GM12878 (cell line): ENCODE data around the gene NOP9. TPM values are rescaled to one million over a fixed set of nuclear protein-coding genes. Genes with fewer than 3 reads are reported as not detected.

Experiments
- ATAC-seq: fragments of 200-7000 bp; cut with Tn5 transposase; 3 replicates; pipeline ENCODE4 v1.9.1; 2020; ENCODE audit warnings: mild to moderate bottlenecking, moderate library complexity
- BruUV-seq: library from RNA; stranded (reverse); fragments of 400-500 nt; replicated peaks from 2 replicates; lab custom pipeline; 2021; lab: Mats Ljungman, UMichigan
- CTCF ChIA-PET: fragments of 300-600 bp; sonication (Branson Sonifier 250); formaldehyde crosslinking; extraction: SDS; loops from one replicate; lab custom pipeline; 2021; ENCODE audit warnings: inconsistent platforms; lab: Yijun Ruan, JAX
- POLR2A ChIA-PET: fragments of 350-600 bp; formaldehyde crosslinking; extraction: SDS; loops from one replicate; lab custom pipeline; 2021; ENCODE audit warnings: inconsistent platforms; lab: Charles Lee
- RAD21 ChIA-PET: fragments of 300-600 bp; sonication (Branson Sonifier 250); formaldehyde crosslinking; loops from one replicate; lab custom pipeline; 2023; ENCODE audit warnings: antibody characterized with exemption; ENCODE audit not compliant: unreplicated experiment; lab: Charles Lee
- SMC1A ChIA-PET: fragments of 300-600 bp; sonication (Branson Sonifier 250); formaldehyde crosslinking; loops from one replicate; lab custom pipeline; 2023; ENCODE audit not compliant: unreplicated experiment, uncharacterized antibody; lab: Charles Lee
- DNase-seq: peaks from one replicate; pipeline ENCODE4 v3.0.0-alpha.2; 2011; ENCODE audit warnings: low read depth, low spot score
- FAIRE-seq: peaks from 3 replicates; lab custom pipeline; 2011; peaks lifted over from hg19 to GRCh38; lab: Jason Lieb, UNC
- H2AFZ ChIP-seq: 2 replicates; pipeline ENCODE4 v1.6.0; 2011; ENCODE audit warnings: low read depth, low read length, control low read depth; ENCODE audit not compliant: control insufficient read depth
- H3K27ac ChIP-seq: 2 replicates; pipeline ENCODE4 v1.5.1; 2011; ENCODE audit warnings: control low read depth; ENCODE audit not compliant: control insufficient read depth, insufficient read depth
- H3K27me3 ChIP-seq, 2 experiments: replicated peaks in 1 of 2; 2 replicates each; pipeline versions ENCODE4 v1.6.0 to v1.6.1; 2011; ENCODE audit warnings: low read length in 1 of 2; ENCODE audit not compliant: control insufficient read depth in 2 of 2, insufficient read depth in 2 of 2
- H3K36me3 ChIP-seq, 2 experiments: 2 replicates each; pipeline ENCODE4 v1.5.1; 2011; ENCODE audit warnings: low read length in 1 of 2; ENCODE audit not compliant: control insufficient read depth in 2 of 2, insufficient read depth in 2 of 2
- H3K4me1 ChIP-seq: 2 replicates; pipeline ENCODE4 v1.6.1; 2011; ENCODE audit warnings: mild to moderate bottlenecking, low read length, moderate library complexity, mixed read lengths; ENCODE audit not compliant: control insufficient read depth, insufficient read depth
- H3K4me2 ChIP-seq: 2 replicates; pipeline ENCODE4 v1.6.0; 2011; ENCODE audit warnings: control low read depth; ENCODE audit not compliant: control insufficient read depth, insufficient read depth
- H3K4me3 ChIP-seq: fragments of 200-600 bp; sonication (generic); 2 replicates; pipeline ENCODE4 v1.5.1; 2016
- H3K79me2 ChIP-seq: 2 replicates; pipeline ENCODE4 v1.6.0; 2011; ENCODE audit warnings: low read length; ENCODE audit not compliant: control insufficient read depth, insufficient read depth
- H3K9ac ChIP-seq: 2 replicates; pipeline ENCODE4 v1.8.0; 2011; ENCODE audit warnings: low read length, control low read depth, mixed read lengths; ENCODE audit not compliant: control insufficient read depth, insufficient read depth
- H3K9me3 ChIP-seq: replicated peaks from 3 replicates; pipeline ENCODE4 v1.5.1; 2011; ENCODE audit warnings: mild to moderate bottlenecking, low read length; ENCODE audit not compliant: control insufficient read depth, insufficient read depth
- H4K20me1 ChIP-seq: 2 replicates; pipeline ENCODE4 v1.6.0; 2011; ENCODE audit not compliant: control insufficient read depth, insufficient read depth
- BHLHE40 ChIP-seq, 2 experiments: fragments of 450-650 bp in 1 of 2; IDR thresholded peaks; 2 replicates each; pipeline ENCODE4 v1.6.1; 2011 to 2017; ENCODE audit warnings: low read depth in 2 of 2, borderline replicate concordance in 1 of 2, improper control_type of control experiment in 1 of 2, low read length in 1 of 2, mild to moderate bottlenecking in 1 of 2
- CBX5 ChIP-seq: sonication (generic); IDR thresholded peaks from 2 replicates; pipeline ENCODE4 v1.6.1; 2016; ENCODE audit warnings: low read depth, moderate library complexity, mild to moderate bottlenecking, inconsistent platforms
- CEBPB ChIP-seq, 2 experiments: fragments of 150-350 bp in 1 of 2; IDR thresholded peaks; 2 replicates each; pipeline ENCODE4 v1.6.1; 2012 to 2014; ENCODE audit warnings: low read depth in 2 of 2, low read length in 2 of 2, borderline replicate concordance in 1 of 2, inconsistent platforms in 1 of 2
- HDGF ChIP-seq: fragments of 450-650 bp; IDR thresholded peaks from 2 replicates; pipeline ENCODE4 v1.6.1; 2016; ENCODE audit warnings: antibody characterized with exemption
- MYC ChIP-seq: IDR thresholded peaks from 2 replicates; pipeline ENCODE4 v1.6.1; 2011; ENCODE audit warnings: mild to moderate bottlenecking, low read length, moderate library complexity, inconsistent platforms; ENCODE audit not compliant: insufficient read depth, insufficient replicate concordance, insufficient read length, severe bottlenecking
- NFYA ChIP-seq: IDR thresholded peaks from 2 replicates; pipeline ENCODE4 v1.6.1; 2011; ENCODE audit warnings: low read depth, mild to moderate bottlenecking, low read length, improper control_type of control experiment, borderline replicate concordance
- NRF1 ChIP-seq: conservative IDR thresholded peaks from 2 replicates; pipeline ENCODE4 v1.6.1; 2011; ENCODE audit warnings: mild to moderate bottlenecking, low read depth, low read length, improper control_type of control experiment
- RBBP5 ChIP-seq: fragments of 200-600 bp; sonication (generic); conservative IDR thresholded peaks from 2 replicates; pipeline ENCODE4 v1.6.1; 2016
- RCOR1 ChIP-seq: conservative IDR thresholded peaks from 2 replicates; pipeline ENCODE4 v1.6.1; 2012; ENCODE audit warnings: low read depth, low read length, improper control_type of control experiment
- WGBS: methylation state at CpG from one replicate; pipeline ENCODE4 v1.1.6; 2016; ENCODE audit warnings: low lambda C conversion rate; ENCODE audit not compliant: insufficient replicate concordance, insufficient coverage; ENCODE audit errors: missing lambda C conversion rate; 5-methylcytosine and 5-hydroxymethylcytosine counted together
- in situ Hi-C: fragments of 300-500 bp; cut with MboI; formaldehyde crosslinking; loops from 9 replicates; pipeline ENCODE4 v1.14.3; 2018; ENCODE audit warnings: mixed read lengths
- intact Hi-C: fragments of 100-400 bp; cut with micrococcal nuclease; formaldehyde crosslinking; loops from one replicate; pipeline ENCODE4 v1.14.2; 2022; ENCODE audit not compliant: unreplicated experiment
- polyA plus RNA-seq, 11 experiments: library from polyadenylated mRNA; depleted of rRNA in 4 of 11; unstranded in 6 of 11; stranded (reverse) in 5 of 11; fragments of >200 nt; fragmentation: Nextera tagmentation in 4 of 11; fragmentation: Illumina TruSeq in 1 of 11; extraction: Ambion mirVana in 4 of 11; extraction: Trizol in 1 of 11; gene quantifications; 1 replicate in 1 of 11; 2 replicates in 10 of 11; pipeline versions ENCODE4 v1.2.1 to v1.2.3, GENCODE V29; 2011 to 2016; ENCODE audit warnings: inconsistent platforms in 2 of 11, missing spikeins in 2 of 11, low read depth in 1 of 11
- total RNA-seq, 4 experiments: library from RNA; depleted of rRNA in 3 of 4; stranded (reverse); fragments of >200 nt in 3 of 4; fragmentation: Illumina TruSeq in 1 of 4; extraction: Trizol in 1 of 4; gene quantifications; 2 replicates each; pipeline versions ENCODE4 v1.2.1 to v1.2.3, GENCODE V29; 2013 to 2021

NOP9 gene
- total and polyA plus RNA-seq, 10 of the 15 experiments (the other 5 are each of a cell fraction or from before 2014, with no cell fraction given): 2.4 to 43.9 (median 20.3) TPM

- H3K79me2 ChIP-seq: no peaks in the 10 kb centered on the region
- 93% methylated on average over 18 of the region's 18 CpGs for WGBS
- ChIA-PET RAD21 (no interaction called here), CTCF (no interaction called here), SMC1A (interaction anchor here (0.8 kb wide), 1 partner anchor 12 kb away, joined by 3 read pairs; no protein-coding TSS in a partner anchor), POLR2A (interaction anchor here (0.6 kb wide), 1 partner anchor 84 kb away, joined by 4 read pairs; no protein-coding TSS in a partner anchor)
- no peaks in the 10 kb centered on the region for H4K20me1 ChIP-seq
- in situ Hi-C loops: no loop called here
- ATAC-seq (no peak), DNase-seq (no peak), FAIRE-seq (no peak)
- no peaks in the 10 kb centered on the region for H3K9me3 ChIP-seq
- no peak overlapping the region for H3K9ac ChIP-seq
- no peaks in the 10 kb centered on the region for H3K27me3 ChIP-seq
- H3K4me1 ChIP-seq: no peaks in the 10 kb centered on the region
- H3K27ac ChIP-seq: no peak overlapping the region
- H2AFZ ChIP-seq: no peak overlapping the region
- intact Hi-C loops: no loop called here
- BruUV-seq: no TSS peak
- H3K4me2 ChIP-seq: no peak overlapping the region
- no peak for TF ChIP-seq CBX5
- TF ChIP-seq RCOR1: no peak
- no peak for TF ChIP-seq RBBP5
- no peak for TF ChIP-seq NFYA
- no peak for TF ChIP-seq NRF1
- no peak for TF ChIP-seq MYC
- no peak for TF ChIP-seq BHLHE40 (IDR thresholded peaks at IDR 0.05; ENCODE audit: borderline replicate concordance in 1 of 2, low read depth in 2 of 2, low read length in 1 of 2)
- no peak for TF ChIP-seq HDGF
- no peak for TF ChIP-seq CEBPB (IDR thresholded peaks at IDR 0.05; ENCODE audit: borderline replicate concordance in 1 of 2, low read depth in 2 of 2, low read length in 2 of 2)
- no peak overlapping the region for H3K4me3 ChIP-seq
- peaks cover 0 to 1% of the 10 kb centered on the region in 2 experiments; a peak in 2 of 4 replicates for H3K36me3 ChIP-seq
These were observed 40.9 kb upstream of the NOP9 start for GRCh38 chr14:24258548-24259265.
